A549 (cell line): ENCODE results near the gene MPHOSPH8. TPM values are rescaled to one million over a fixed set of nuclear protein-coding genes. Genes with fewer than 3 reads are reported as not detected.

Source experiments
- ATAC-seq, 2 experiments: fragments of 200-7000 bp in 1 of 2; fragments of >200 bp in 1 of 2; cut with Nextera tagmentation in 1 of 2; cut with Tn5 transposase in 1 of 2; 3 replicates each; pipeline versions ENCODE4 v1.8.0 to v1.9.1; 2018 to 2020; ENCODE audit warnings: mild to moderate bottlenecking in 1 of 2, moderate library complexity in 1 of 2
- CTCF ChIA-PET: fragments of 300-600 bp; sonication (Branson Sonifier 250); formaldehyde crosslinking; extraction: SDS; loops from one replicate; lab custom pipeline; 2021; ENCODE audit warnings: antibody characterized with exemption, inconsistent platforms; lab: Yijun Ruan, JAX
- POLR2A ChIA-PET: fragments of 350-600 bp; formaldehyde crosslinking; extraction: SDS; loops from one replicate; lab custom pipeline; 2021; ENCODE audit warnings: antibody characterized with exemption, inconsistent platforms; lab: Yijun Ruan, JAX
- DNase-seq, 2 experiments: peaks; one replicate each; pipeline versions ENCODE4 v3.0.0 to v3.0.0-alpha.2; 2011 to 2016; ENCODE audit warnings: low read depth in 1 of 2, low spot score in 1 of 2
- FAIRE-seq: peaks from 2 replicates; lab custom pipeline; 2011; peaks lifted over from hg19 to GRCh38; lab: Jason Lieb, UNC
- H3K27ac ChIP-seq, 2 experiments: fragments of >200 bp; sonication (Bioruptor Twin); formaldehyde crosslinking; 3 replicates each; pipeline ENCODE4 v1.5.1; 2016 to 2017
- H3K4me1 ChIP-seq: fragments of >200 bp; sonication (Bioruptor Twin); formaldehyde crosslinking; 3 replicates; pipeline ENCODE4 v1.6.1; 2016
- H3K4me2 ChIP-seq: fragments of >200 bp; sonication (Bioruptor Twin); formaldehyde crosslinking; 3 replicates; pipeline ENCODE4 v1.6.1; 2016
- H3K4me3 ChIP-seq: fragments of >200 bp; sonication (Bioruptor Twin); formaldehyde crosslinking; 3 replicates; pipeline ENCODE4 v1.5.1; 2016
- H3K9me3 ChIP-seq: fragments of >200 bp; sonication (Bioruptor Twin); formaldehyde crosslinking; 3 replicates; pipeline ENCODE4 v1.6.1; 2016
- ATOH8 ChIP-seq: fragments of 250-450 bp; sonication (Bioruptor Pico); IDR thresholded peaks from 2 replicates; pipeline ENCODE4 v1.5.0; 2020; ENCODE audit warnings: low read depth, mild to moderate bottlenecking, moderate library complexity
- CHD2 ChIP-seq: fragments of 150-350 bp; IDR thresholded peaks from 2 replicates; pipeline ENCODE4 v1.6.1; 2014; ENCODE audit warnings: low read length; ENCODE audit not compliant: partially characterized antibody
- CHD4 ChIP-seq: fragments of 200-600 bp; sonication (generic); IDR thresholded peaks from 2 replicates; pipeline ENCODE4 v1.6.1; 2016; ENCODE audit warnings: antibody characterized with exemption, mild to moderate bottlenecking, borderline replicate concordance
- CTCF ChIP-seq: fragments of >200 bp; sonication (Bioruptor Twin); formaldehyde crosslinking; IDR thresholded peaks from 3 replicates; pipeline ENCODE4 v1.5.1; 2016
- EP300 ChIP-seq, 2 experiments: fragments of >200 bp; sonication (Bioruptor Twin); formaldehyde crosslinking; IDR thresholded peaks; 2 replicates in 1 of 2; 3 replicates in 1 of 2; pipeline ENCODE4 v1.6.1; 2016 to 2017
- ESRRA ChIP-seq: fragments of 150-350 bp; IDR thresholded peaks from 2 replicates; pipeline ENCODE4 v1.6.1; 2014; ENCODE audit warnings: mild to moderate bottlenecking, low read length, borderline replicate concordance
- FOSB ChIP-seq: fragments of 250-450 bp; sonication (Bioruptor Pico); IDR thresholded peaks from 2 replicates; pipeline ENCODE4 v1.5.0; 2020; ENCODE audit warnings: mild to moderate bottlenecking, moderate library complexity
- HDAC2 ChIP-seq: fragments of 200-600 bp; sonication (generic); IDR thresholded peaks from 2 replicates; pipeline ENCODE4 v1.6.1; 2016
- HEYL ChIP-seq: fragments of 250-450 bp; sonication (Bioruptor Pico); IDR thresholded peaks from 2 replicates; pipeline ENCODE4 v1.8.0; 2021; ENCODE audit warnings: mild to moderate bottlenecking, moderate library complexity
- HOXB5 ChIP-seq: fragments of 250-450 bp; sonication (Bioruptor Pico); IDR thresholded peaks from 2 replicates; pipeline ENCODE4 v1.5.0; 2020; ENCODE audit warnings: mild to moderate bottlenecking, moderate library complexity
- MAFK ChIP-seq: fragments of 450-650 bp; IDR thresholded peaks from 2 replicates; pipeline ENCODE4 v1.6.1; 2014; ENCODE audit not compliant: partially characterized antibody
- MAZ ChIP-seq: fragments of 150-350 bp; IDR thresholded peaks from 2 replicates; pipeline ENCODE4 v1.6.1; 2014; ENCODE audit warnings: antibody characterized with exemption, low read depth, low read length, borderline replicate concordance
- MYC ChIP-seq: IDR thresholded peaks from 2 replicates; pipeline ENCODE4 v1.6.1; 2012; ENCODE audit warnings: mild to moderate bottlenecking, inconsistent platforms, low read length, improper control_type of control experiment, borderline replicate concordance
- NFE2L2 ChIP-seq: fragments of 150-350 bp; conservative IDR thresholded peaks from 2 replicates; pipeline ENCODE4 v1.6.1; 2014; ENCODE audit warnings: low read length
- NPAS2 ChIP-seq: fragments of 250-450 bp; sonication (Bioruptor Pico); IDR thresholded peaks from 2 replicates; pipeline ENCODE4 v1.8.0; 2022; ENCODE audit warnings: mild to moderate bottlenecking, moderate library complexity, borderline replicate concordance
- NR3C1 ChIP-seq: fragments of >200 bp; sonication (Bioruptor Twin); formaldehyde crosslinking; IDR thresholded peaks from 3 replicates; pipeline ENCODE4 v1.6.1; 2017
- PBX3 ChIP-seq: IDR thresholded peaks from 2 replicates; pipeline ENCODE4 v1.6.1; 2012
- PHF8 ChIP-seq: fragments of 200-600 bp; sonication (generic); IDR thresholded peaks from 2 replicates; pipeline ENCODE4 v1.6.1; 2016; ENCODE audit warnings: low read depth, mild to moderate bottlenecking, antibody characterized with exemption, moderate library complexity, borderline replicate concordance
- POLR2A ChIP-seq: IDR thresholded peaks from 2 replicates; pipeline ENCODE4 v1.6.1; 2012; ENCODE audit warnings: mild to moderate bottlenecking, low read length
- POLR2AphosphoS2 ChIP-seq: conservative IDR thresholded peaks from 2 replicates; pipeline ENCODE4 v1.6.1; 2012; ENCODE audit warnings: low read length, improper control_type of control experiment, inconsistent platforms
- RAD21 ChIP-seq, 2 experiments: fragments of >200 bp in 1 of 2; sonication (Bioruptor Twin) in 1 of 2; formaldehyde crosslinking in 1 of 2; IDR thresholded peaks in 1 of 2; conservative IDR thresholded peaks in 1 of 2; 2 replicates in 1 of 2; 3 replicates in 1 of 2; pipeline ENCODE4 v1.6.1; 2012 to 2018; ENCODE audit warnings: inconsistent platforms in 1 of 2
- RNF2 ChIP-seq: fragments of 200-600 bp; sonication (generic); IDR thresholded peaks from 2 replicates; pipeline ENCODE4 v1.6.1; 2016; ENCODE audit warnings: low read depth, mild to moderate bottlenecking, antibody characterized with exemption, moderate library complexity, borderline replicate concordance
- SMC3 ChIP-seq: fragments of >200 bp; sonication (Bioruptor Twin); formaldehyde crosslinking; IDR thresholded peaks from 3 replicates; pipeline ENCODE4 v1.6.1; 2018; ENCODE audit warnings: inconsistent platforms
- TP53 ChIP-seq: fragments of 250-450 bp; sonication (Bioruptor Pico); IDR thresholded peaks from 2 replicates; pipeline ENCODE4 v1.5.0; 2021; ENCODE audit warnings: mild to moderate bottlenecking, moderate library complexity
- WGBS: methylation state at CpG from one replicate; pipeline ENCODE4 v1.1.6; 2017; ENCODE audit errors: missing lambda C conversion rate; 5-methylcytosine and 5-hydroxymethylcytosine counted together
- polyA plus RNA-seq, 4 experiments: library from polyadenylated mRNA; depleted of rRNA in 3 of 4; stranded (reverse); fragments of >200 nt; fragmentation: RNase III in 1 of 4; extraction: RNeasy Plus Mini Kit Qiagen cat#74134 plus additional on column Dnase treatment in 1 of 4; gene quantifications; 2 replicates in 3 of 4; 3 replicates in 1 of 4; pipeline ENCODE4 v1.2.3, GENCODE V29; 2011 to 2017

Gene MPHOSPH8
- polyA plus RNA-seq, 2 of the 4 experiments (the other 2 are of a cell fraction): 15.2 to 16.2 TPM

GRCh38 chr13:19587635-19588300 lies 45.7 kb upstream of the MPHOSPH8 start:
- TF ChIP-seq TP53 (CRISPR knock-in tag): no peak
- no peak for TF ChIP-seq PBX3
- TF ChIP-seq RAD21 (conservative IDR thresholded peaks at IDR 0.05 in 1 of 2, IDR thresholded peaks at IDR 0.05 in 1 of 2): peak; percentile 79 to 83
- no peak for TF ChIP-seq HOXB5 (CRISPR knock-in tag)
- TF ChIP-seq CTCF: peak; percentile 81
- TF ChIP-seq ATOH8 (CRISPR knock-in tag): no peak
- TF ChIP-seq POLR2A: no peak
- peak; percentile 66 for TF ChIP-seq SMC3
- TF ChIP-seq NR3C1: no peak
- TF ChIP-seq MAFK: no peak
- no peak for TF ChIP-seq MYC
- no peak for TF ChIP-seq FOSB
- TF ChIP-seq PHF8: no peak
- no peak for TF ChIP-seq ESRRA
- TF ChIP-seq CHD4: no peak
- TF ChIP-seq HEYL (CRISPR knock-in tag): no peak
- TF ChIP-seq RNF2: no peak
- TF ChIP-seq EP300 (IDR thresholded peaks at IDR 0.05): no peak
- TF ChIP-seq NPAS2 (CRISPR knock-in tag): no peak
- TF ChIP-seq POLR2AphosphoS2: no peak
- TF ChIP-seq NFE2L2: no peak
- TF ChIP-seq CHD2: no peak
- no peak overlapping the region for H3K4me3 ChIP-seq
- ChIA-PET POLR2A (no interaction called here), CTCF (interaction anchor here (0.5 to 3.4 kb wide), 16 partner anchors 9 to 623 kb away, joined by 3 to 22 read pairs (median 4); no protein-coding TSS in a partner anchor)
- FAIRE-seq: no peak
- H3K9me3 ChIP-seq: no peaks in the 10 kb centered on the region
- peak; percentile 18 to 74 for DNase-seq
- H3K4me1 ChIP-seq: no peaks in the 10 kb centered on the region
- 53% methylated on average over 9 of the region's 9 CpGs for WGBS
- H3K27ac ChIP-seq: no peak overlapping the region
- ATAC-seq: peak; percentile 98 to 100
- peak overlapping the region; percentile 59; the same call in 2 of the 3 replicates for H3K4me2 ChIP-seq

GRCh38 chr13:19589312-19589711 lies 44.1 kb upstream of the MPHOSPH8 start:
- Histone ChIP-seq H3K27ac (no peak overlapping the region), H3K9me3 (no peaks in the 10 kb centered on the region), H3K4me1 (peaks cover 10% of the 10 kb centered on the region; the same call in 1 of the 3 replicates), H3K4me2 (no peak overlapping the region), H3K4me3 (no peak overlapping the region)
- ATAC-seq (no peak), DNase-seq (no peak), FAIRE-seq (no peak)
- ChIA-PET CTCF (interaction anchor here (3.4 kb wide), 1 partner anchor 8 kb away, joined by 22 read pairs; no protein-coding TSS in a partner anchor), POLR2A (no interaction called here)
- WGBS: 44% methylated on average over 2 of the region's 2 CpGs
- TF ChIP-seq HDAC2 (no peak), MAZ (no peak), NFE2L2 (no peak)
- TF ChIP-seq, all 56 proteins: peak for 0
